Ecto neural progenitor cell (in vitro differentiated cells): ENCODE measurements around the gene GARIN1A.
"Not testable (repeated sequence)": the region's sequence is repeated elsewhere in the genome, so short reads cannot be mapped to it uniquely, and the experiment has no call there.

Experiments used
- DNase-seq: peaks from one replicate; pipeline ENCODE4 v3.0.0-alpha.2; 2018; ENCODE audit warnings: low spot score

Gene GARIN1A

DNA sequence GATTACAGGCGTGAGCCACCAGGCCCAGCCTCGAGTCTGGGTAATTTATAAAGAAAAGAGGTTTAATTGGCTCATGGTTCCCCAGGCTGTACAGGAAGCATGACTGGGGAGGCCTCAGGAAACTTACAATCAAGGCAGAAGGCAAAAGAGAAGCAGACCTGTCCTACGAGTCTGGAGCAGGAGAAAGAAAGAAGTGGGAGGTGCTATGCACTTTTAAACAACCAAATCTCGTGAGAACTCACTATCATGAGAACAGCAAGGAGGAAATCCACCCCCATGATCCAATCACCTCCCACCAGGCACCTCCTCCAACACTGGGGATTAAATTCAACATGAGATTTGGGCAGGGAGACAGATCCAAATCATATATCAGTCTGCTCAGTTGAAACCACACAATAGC lies 11.6 kb downstream of the GARIN1A start:
- DNase-seq, result not testable (repeated sequence)

DNA sequence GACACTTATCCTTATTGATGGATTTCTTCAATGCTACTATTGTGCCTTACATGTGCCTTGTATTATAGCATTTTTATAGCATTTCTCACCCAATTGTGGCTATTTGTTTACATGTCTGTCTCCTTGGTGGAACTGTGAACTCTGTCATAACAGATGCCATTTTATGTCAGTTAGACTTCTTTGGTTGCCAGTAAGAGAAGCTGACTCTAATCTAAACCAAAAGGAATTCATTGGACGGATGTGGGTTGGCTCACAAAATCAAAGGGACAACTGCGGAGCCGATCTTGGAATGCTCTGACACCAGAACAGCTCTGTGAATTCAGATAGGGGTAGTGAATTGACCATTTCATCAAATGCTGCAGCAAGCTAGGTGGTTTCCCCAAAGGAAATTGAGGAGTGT lies 15.0 kb downstream of the GARIN1A start:
- DNase-seq, result no peak

DNA sequence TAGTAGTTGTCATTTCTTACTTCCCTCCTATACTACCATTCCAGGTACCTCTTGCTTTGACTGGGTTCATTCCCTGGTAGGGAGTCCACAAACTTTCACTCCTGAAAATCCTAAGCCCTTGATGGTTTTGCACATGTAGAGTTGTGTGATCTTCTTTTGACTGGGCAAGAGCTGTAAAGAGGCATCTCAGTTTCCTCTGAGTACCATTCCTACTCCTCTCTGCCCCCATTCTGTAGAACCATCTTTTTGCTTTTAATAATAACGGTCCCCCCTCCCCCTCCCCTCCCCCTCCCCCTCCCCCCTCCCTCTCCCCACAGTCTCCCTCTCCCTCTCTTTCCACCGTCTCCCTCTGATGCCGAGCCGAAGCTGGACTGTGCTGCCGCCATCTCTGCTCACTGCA lies 16.4 kb downstream of the GARIN1A start:
- no peak for DNase-seq

DNA sequence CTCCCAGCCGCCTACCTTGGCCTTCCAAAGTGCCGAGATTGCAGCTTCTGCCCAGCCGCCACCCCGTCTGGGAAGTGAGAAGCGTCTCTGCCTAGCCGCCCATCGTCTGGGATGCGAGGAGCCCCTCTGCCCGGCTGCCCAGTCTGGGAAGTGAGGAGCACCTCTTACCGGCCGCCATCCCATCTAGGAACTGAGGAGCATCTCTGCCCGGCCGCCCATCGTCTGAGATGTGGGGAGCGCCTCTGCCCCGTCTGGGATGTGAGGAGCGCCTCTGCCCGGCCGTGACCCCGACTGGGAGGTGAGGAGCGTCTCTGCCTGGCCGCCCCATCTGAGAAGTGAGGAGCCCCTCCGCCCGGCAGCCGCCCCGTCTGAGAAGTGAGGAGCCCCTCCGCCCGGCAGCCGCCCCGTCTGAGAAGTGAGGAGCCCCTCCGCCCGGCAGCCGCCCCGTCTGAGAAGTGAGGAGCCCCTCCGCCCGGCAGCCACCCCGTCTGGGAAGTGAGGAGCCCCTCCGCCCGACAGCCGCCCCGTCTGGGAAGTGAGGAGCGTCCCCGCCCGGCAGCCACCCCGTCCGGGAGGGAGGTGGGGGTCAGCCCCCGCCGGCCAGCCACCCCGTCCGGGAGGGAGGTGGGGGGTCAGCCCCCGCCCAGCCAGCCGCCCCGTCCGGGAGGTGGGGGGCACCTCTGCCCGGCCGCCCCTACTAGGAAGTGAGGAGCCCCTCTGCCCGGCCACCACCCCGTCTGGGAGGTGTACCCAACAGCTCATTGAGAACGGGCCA lies 17.3 kb downstream of the GARIN1A start:
- not testable (repeated sequence) for DNase-seq

DNA sequence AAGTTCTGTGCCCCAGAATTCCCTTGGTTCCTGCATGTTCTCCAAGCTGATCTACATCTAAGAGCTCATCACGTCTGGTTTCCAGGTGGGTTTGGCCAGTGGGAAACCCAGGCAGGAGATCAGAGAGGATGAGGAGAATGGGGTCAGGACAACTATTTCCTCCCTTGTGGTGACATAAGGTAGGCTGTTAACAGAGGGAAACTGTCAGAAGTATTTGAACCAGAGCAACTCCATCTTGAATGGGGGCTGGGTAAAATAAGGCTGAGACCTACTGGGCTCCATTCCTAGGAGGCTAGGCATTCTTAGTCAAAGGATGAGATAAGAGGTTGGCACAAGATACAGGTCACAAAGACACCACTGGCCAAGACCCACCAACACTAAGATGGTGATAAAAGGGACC lies 19.1 kb downstream of the GARIN1A start:
- DNase-seq, result no peak

DNA sequence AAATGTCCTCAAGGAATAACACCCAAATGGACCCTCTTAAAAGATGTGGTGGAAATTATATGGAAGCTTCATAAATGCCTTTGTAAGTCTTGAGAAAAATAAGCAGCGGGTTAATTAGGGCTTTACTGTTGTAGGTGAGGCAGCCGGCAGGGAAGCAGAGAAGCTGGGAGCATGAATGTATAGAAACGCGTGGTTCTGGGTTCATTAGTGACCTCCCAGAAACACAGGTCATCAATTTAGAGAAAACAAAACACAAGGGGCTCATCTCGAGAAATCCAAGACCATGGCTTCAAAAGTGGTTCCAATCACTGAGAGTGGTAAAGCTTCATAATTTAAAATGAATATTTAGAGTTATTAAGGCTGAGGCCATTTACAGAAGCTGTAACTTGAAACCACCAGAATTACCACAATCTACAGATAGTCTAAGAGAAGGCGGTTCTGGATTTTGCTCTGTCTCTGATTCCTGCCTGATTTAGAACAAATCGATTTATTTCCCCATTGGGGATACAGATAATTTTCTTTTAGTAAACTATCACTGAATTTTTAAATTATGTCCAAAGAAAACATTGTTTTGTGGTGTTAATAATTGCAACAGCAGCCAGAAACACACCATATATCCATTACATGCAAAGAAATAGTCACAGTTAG lies 20.7 kb downstream of the GARIN1A start:
- DNase-seq, result no peak

DNA sequence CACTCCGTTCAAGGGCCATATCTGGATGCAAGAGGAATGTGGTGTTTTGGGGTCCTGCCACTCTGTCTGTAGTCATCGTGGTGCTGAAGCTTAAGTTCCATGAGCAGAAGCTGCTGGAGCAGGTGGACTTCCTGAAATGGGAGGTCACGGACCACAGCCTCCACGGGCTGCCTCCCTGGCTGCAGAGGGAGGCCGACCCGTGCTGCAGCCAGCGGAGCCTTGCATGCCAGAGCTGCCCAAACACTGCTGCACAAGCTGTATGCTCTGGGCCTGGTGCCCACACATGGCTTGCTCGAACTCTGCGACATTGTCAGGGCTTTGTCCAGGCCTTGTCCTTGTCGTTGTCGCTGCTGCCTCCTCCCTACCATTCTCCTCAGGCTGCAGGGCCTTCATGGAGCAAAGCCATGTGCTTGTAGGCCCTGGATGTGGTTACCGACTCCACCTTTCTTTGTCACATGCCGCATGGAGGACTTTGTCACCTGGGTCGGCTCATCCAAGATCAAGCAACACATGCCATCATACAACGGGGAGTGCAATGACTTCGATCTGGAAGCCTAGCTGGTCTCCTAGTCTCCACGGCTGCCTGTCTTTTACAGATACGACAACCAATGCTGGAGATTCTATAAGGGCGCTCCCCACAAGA lies 21.4 kb downstream of the GARIN1A start:
- no peak for DNase-seq

DNA sequence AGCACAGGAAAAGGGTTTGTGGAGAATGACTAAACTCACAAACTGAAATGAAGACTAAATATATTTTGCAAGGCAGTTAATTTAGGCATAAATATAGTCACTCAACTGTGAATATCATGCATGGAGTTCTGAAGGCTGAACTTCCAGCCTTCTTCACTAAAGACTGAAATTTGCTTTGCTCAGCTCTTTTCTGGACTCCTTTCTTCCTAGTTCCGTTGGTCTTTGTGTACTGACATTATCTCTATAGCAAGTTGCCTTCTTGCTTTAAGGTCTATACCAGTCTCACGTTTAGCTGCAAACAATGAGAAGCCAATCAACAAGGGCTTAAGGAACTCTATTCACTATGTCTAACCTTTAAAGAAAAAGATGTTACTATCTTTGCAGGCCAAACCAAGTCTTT lies 22.6 kb downstream of the GARIN1A start:
- no peak for DNase-seq

DNA sequence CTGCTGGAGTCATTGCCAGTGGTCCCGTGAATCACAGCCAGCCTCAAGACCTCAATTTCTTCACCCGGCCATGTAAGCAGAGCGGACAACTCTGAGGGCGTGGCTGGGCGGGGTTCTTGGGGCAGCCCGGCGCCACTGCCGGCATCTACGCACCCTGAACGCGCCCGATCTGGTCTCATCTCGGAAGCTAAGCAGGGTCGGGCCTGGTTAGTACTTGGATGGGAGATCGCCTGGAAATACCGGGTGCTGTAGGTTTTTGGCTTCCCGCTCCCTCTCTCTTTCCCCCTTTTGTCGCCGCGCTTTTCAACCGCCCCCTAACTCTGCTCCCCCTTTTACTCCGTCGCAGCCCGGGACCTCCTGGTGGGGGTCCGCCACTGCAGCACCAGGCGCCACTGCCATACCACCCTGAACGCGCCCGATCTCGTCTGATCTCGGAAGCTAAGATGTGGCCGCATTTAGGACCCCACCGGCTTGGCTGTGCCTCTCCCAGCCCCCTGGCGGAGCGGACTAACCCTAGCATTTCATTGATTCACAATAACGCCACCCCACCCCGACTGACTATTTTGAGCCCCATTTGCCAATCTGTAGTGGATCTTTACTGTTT lies 25.3 kb downstream of the GARIN1A start:
- DNase-seq, result peak; percentile 86

DNA sequence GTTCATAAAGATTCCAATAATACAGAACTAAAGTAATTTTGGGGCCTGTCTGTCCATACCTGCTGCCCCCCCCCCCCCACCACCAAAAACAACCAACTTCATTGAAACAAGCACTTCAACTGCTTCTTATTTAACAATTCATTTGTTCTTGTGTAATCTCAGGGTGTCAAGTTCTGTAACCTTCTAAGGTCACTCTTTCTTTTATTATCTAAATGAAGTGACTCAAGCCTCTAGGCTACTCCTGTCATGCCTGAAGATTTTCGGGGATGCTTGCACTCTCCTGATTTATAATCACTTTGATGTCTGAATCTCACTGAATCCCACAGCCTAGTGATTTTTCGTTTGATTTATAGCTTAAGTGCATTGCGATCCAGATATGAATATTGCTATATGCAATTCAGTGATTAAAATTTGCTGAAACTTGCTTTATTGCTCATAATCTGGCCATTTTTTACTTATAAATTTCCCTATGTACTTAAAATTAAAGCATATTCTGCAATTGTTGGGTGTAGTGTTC lies 27.2 kb downstream of the GARIN1A start:
- DNase-seq, result no peak

DNA sequence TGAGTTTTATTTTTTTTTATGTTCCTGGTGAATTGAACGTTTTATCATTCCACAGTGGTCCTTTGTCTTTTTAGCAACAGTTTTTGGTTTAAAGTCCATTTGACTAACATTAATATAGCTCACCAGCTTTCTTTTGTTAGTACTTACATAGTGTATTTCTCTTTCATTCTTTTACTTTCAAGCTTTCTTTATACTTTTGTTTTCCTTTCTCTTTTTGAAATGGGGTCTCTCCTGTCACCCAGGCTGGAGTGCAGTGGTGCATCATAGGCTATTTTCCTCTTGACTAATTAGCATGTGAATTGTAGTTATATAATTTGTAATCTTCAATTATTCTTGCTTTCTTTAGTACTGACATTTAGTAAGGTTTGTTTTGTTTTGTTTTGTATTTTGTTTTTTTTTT lies 27.8 kb downstream of the GARIN1A start:
- no peak for DNase-seq

DNA sequence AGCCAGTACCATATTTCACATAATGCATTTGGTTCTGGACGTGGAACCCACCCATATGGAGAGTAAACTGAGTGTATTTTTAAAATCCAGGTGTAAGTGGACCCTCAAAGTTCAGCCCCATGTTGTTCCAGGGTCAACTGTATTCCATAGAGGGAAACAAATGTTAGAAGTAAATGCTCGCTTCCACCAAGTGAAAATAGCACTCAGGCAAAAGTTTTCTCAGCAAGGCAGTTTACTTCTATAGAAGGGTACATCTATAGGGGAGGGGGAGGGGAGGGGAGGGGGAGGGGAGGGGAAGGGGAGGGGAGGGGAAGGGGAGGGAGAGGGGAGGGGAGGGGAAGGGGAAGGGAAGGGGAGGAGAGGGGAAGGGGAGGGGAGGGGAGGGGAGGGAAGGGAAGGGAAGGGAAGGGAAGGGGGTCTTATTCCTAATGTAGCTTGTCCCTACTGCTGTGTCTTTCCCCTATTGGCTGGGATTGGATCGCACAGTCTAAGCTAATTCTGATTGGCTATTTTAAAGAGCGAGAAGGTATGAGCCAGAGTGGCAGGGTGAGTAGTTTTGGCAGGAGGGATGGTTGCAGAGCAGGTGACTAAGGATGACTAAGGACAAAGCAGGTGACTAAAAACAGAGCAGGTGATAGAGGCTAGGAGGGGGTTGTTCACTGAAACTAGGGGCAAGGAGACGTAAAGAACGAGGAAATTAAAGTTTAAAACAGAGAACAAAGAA lies 29.1 kb downstream of the GARIN1A start:
- no peak for DNase-seq

DNA sequence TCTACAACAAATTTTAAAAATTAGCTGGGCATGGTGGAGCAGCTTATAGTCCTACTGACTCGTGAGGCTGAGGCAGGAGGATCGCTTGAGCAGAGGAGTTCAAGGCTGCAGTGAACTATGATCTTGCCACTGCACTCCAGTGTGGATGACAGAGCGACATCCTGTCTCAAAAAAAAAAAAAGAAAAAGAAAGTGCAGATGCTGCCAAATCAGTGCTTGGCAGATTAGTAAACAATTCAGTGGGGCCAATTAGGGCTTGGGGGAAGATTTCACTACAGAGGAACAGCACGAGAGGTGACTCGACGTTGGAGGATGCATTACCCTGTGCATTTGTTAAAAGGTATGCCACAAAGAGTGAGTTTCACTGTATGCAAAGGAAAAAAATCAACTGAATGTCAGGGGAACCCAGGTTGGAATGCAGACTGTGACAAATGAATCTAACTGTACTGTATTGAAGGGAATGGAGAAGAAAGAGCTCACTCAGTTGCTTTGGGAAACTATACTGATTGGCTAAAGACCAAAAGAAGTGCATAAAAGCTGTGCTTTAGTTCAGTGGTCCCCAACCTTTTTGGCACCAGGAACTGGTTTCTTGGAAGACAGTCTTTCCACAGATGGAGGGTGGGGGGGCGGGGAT lies 31.6 kb downstream of the GARIN1A start:
- DNase-seq, result no peak

DNA sequence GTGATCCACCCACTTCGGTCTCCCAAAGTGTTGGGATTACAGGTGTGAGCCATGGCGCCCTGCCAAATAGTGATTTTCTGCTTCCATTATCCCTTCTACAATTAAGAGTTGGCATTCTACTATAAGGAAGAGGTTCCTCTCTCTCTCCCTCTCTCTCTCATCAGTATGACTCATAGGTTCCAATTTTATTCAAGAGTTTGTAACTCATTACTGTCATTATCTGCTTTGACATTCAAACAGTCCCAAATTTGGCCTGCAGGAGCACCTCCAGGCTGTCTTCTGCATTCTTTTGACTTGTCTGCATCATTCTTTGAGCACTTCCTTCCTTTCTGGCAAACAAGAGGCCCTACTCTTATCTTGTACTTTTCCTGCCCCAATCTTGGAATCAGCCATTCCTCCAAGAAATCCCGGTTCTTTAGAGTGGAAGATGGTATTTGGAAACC lies 33.8 kb downstream of the GARIN1A start:
- DNase-seq, result no peak

DNA sequence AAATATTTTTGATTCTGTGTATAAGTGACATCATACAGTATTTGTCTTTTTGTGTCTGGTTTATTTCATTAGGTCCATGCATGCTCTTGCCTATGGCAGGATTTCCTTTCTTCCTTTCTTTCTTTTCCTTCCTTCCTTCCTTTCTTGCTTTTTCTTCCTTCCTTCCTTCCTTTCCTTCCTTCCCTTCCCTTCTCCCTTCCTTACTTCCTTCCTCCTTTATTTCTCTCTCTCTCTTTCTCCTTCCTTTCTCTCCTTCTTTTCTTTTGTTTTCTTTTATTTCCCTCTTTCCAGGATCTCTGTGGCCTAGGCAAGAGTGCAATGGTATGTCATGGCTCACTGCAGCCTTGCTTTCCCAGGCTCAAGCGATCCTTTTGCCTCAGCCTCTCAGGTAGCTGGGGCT lies 35.7 kb downstream of the GARIN1A start:
- DNase-seq, result no peak

DNA sequence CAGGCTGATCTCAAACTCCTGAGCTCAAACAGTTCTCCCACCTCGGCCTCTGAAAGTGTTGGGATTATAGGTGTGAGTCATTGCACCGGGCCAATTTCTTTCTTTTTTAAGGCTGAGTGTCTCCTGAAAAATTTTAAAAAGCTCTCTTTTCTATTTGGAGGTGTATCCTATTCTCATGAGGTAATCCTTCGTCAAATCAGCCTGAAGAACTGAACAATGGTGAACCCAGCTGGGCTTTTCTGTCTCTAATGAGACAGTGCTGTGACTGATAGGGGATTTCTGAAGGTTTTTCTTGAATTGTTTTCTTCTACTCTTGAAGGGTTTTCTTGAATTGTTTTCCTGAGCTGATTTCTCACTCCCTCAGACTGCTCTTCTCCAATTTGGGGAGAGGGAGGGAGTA lies 36.1 kb downstream of the GARIN1A start:
- DNase-seq, result no peak

DNA sequence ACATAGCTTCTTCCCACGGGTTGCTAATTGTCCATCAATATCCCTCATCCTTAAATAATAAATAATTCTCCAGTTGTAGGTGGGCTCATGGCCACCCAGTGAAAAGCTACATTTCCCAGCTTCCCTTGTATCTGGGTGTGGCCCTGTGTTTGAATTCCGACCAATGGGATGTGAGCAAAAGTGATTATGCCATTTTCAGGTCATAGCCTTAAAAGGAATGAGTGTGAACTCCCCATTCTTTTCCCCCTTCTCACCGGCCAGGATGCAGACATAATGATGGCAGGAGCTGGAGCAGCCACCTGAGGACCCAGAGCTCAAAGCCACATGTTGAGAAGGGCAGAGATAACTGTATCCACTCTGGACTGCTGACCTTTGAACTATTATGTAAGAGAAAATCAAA lies 36.7 kb downstream of the GARIN1A start:
- DNase-seq, result no peak

DNA sequence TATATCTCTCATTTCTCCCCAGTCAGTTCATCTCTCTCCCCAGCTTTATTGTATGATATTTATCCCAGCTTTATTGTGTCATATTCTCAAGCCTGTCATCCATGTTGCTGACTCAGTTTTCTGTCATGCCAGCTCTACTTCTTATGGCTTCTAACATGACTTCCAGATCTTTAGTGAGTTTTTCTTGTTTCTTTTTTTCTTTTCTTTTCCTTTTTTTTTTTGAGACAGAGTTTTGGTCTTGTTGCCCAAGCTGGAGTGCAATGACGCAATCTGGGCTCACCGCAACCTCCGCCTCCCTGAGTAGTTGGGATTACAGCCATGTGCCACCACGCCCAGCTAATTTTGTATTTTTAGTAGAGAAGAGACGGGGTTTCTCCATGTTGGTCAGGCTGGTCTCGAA lies 38.4 kb downstream of the GARIN1A start:
- DNase-seq, result no peak

DNA sequence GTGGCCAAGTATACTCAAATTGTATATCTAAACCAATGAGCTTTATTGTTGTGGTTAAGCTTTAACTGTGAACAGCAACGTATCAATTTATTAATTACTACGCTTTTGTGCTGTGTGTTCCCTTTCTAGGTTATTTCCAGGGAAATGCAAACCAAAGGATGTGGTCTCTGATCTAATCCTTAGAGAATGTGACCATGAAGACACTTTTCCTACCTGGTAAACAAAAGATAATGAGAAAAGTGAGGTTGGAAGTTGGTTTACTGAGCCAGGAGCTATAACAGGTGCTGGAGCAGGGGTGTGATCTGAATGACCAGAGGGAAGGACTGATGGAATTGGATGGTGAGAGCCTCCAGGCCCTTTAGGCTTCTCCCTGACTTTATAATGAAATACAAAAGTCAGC lies 41.7 kb downstream of the GARIN1A start:
- DNase-seq, result no peak

DNA sequence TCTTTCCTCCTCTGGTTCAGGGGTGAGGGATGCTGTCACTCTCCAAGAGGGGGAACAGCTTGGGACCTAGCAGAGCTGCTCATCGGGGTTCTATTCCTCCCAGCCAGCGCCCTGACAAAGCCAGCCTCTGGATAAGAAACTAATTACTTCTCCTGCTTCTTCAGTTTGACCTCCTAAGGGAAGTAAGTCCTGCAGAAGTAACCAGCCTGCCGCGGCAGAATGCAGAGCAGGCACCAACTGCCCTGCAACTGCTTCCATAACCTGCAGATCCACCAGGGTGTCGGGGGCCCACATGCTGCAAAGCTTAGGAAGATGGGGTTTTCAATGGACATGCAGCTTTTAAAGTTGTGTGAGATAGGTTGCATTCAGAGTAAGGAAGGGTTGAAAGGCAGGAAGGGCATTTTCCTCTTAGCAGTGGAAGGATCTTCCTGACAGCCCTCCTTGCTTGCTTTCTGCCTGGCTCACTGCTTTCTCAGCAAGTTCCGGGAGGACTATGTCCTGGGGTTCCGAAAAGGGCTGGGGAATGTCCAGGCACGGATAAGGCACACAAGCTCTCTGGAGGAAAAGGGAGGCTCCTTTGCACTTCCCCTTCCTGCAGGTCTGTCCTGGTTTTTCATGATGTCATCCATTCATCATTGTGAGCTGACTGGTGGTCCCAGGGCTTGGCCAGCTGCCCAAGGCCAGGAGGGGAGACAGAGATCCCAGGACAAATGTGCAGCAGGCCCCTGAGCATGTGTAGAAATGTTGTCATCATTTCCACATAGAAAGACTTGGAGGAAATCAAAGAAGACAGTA lies 42.8 kb downstream of the GARIN1A start:
- no peak for DNase-seq
